Lung (tissue), 12 donors: ENCODE data around the gene PLET1. TPM values are rescaled to one million over a fixed set of nuclear protein-coding genes. Genes with fewer than 3 reads are reported as not detected.

ENCODE experiments used
- ATAC-seq: fragments of 200-7000 bp; cut with Tn5 transposase; one replicate; pipeline ENCODE4 v1.9.1; 2020; ENCODE audit warnings: moderate number of reproducible peaks; ENCODE audit not compliant: insufficient read depth, low FRiP score
- DNase-seq, 3 donors: peaks; one replicate each; pipeline ENCODE4 v3.0.0-alpha.2; 2013 to 2017
- H3K27ac ChIP-seq, 2 donors: one replicate each; pipeline ENCODE4 v1.5.1; 2013; ENCODE audit warnings: mild to moderate bottlenecking in 2 of 2, moderate library complexity in 2 of 2, control low read depth in 1 of 2, inconsistent platforms in 1 of 2, low read depth in 1 of 2, low read length in 1 of 2
- H3K27me3 ChIP-seq, 3 donors: one replicate each; pipeline ENCODE4 v1.5.1; 2013; ENCODE audit warnings: low read length in 2 of 3; ENCODE audit not compliant: control insufficient read depth in 3 of 3, insufficient read depth in 3 of 3
- H3K36me3 ChIP-seq, 4 donors: one replicate each; pipeline ENCODE4 v1.5.1; 2013; ENCODE audit warnings: low read length in 4 of 4, mild to moderate bottlenecking in 1 of 4, moderate library complexity in 1 of 4; ENCODE audit not compliant: control insufficient read depth in 4 of 4, insufficient read depth in 4 of 4
- H3K4me1 ChIP-seq, 5 donors: one replicate each; pipeline ENCODE4 v1.5.1; 2013; ENCODE audit warnings: low read length in 5 of 5, mild to moderate bottlenecking in 2 of 5, moderate library complexity in 1 of 5; ENCODE audit not compliant: control insufficient read depth in 5 of 5, insufficient read depth in 5 of 5
- H3K4me3 ChIP-seq: one replicate; pipeline ENCODE4 v1.5.1; 2013; ENCODE audit warnings: mild to moderate bottlenecking, control low read depth, moderate library complexity
- H3K9ac ChIP-seq, 2 donors: one replicate each; pipeline ENCODE4 v1.5.1; 2013; ENCODE audit warnings: low read length in 2 of 2, control low read depth in 1 of 2; ENCODE audit not compliant: insufficient read depth in 1 of 2
- H3K9me3 ChIP-seq, 4 donors: one replicate each; pipeline ENCODE4 v1.5.1; 2013; ENCODE audit warnings: low read length in 3 of 4, mild to moderate bottlenecking in 1 of 4, moderate library complexity in 1 of 4; ENCODE audit not compliant: control insufficient read depth in 4 of 4, insufficient read depth in 3 of 4
- CTCF ChIP-seq: IDR thresholded peaks from 2 replicates; pipeline ENCODE4 v1.5.1; 2012; ENCODE audit warnings: mild to moderate bottlenecking; ENCODE audit errors: control extremely low read depth, extremely low read depth
- WGBS, 2 donors: extraction: QIAGEN DNeasy Blood & Tissue Kit; methylation state at CpG; one replicate each; pipeline ENCODE4 v1.1.7; 2013; 5-methylcytosine and 5-hydroxymethylcytosine counted together
- polyA plus RNA-seq, 2 donors: library from polyadenylated mRNA; stranded (reverse); fragments of 200-250 nt; gene quantifications; one replicate each; pipeline ENCODE4 v1.2.1, GENCODE V29; 2013
- total RNA-seq, 2 donors: library from RNA; depleted of rRNA in 1 of 2; stranded (reverse); fragments of >200 nt in 1 of 2; gene quantifications; one replicate each; pipeline ENCODE4 v1.2.1, GENCODE V29; 2014 to 2021
- donor health status: control.
- donor health status: control.
- donor health status: Bipolar disorder and iron deficiency.
- donor health status: healthy.
- donor health status: DM: yes; HTN: yes; CAD: no.

PLET1 gene
- total and polyA plus RNA-seq, 4 donors: not detected

GRCh38 chr11:112306230-112306629 is 45.6 kb upstream of the PLET1 start:
- H3K4me3 ChIP-seq: no peak overlapping the region
- H3K27ac ChIP-seq: no peak overlapping the region
- no peak overlapping the region for H3K9ac ChIP-seq
- H3K27me3 ChIP-seq: peaks cover 0 to 5% (median 0%) of the 10 kb centered on the region in 3 donors
- no peaks in the 10 kb centered on the region for H3K36me3 ChIP-seq
- DNase-seq (no peak), ATAC-seq (no peak)
- whole genome bisulfite sequencing, 2 donors: 82 to 96% methylated on average over 1 of the region's 1 CpG
- no peaks in the 10 kb centered on the region for H3K9me3 ChIP-seq
- TF ChIP-seq CTCF: no peak
- H3K4me1 ChIP-seq: no peaks in the 10 kb centered on the region

DNA sequence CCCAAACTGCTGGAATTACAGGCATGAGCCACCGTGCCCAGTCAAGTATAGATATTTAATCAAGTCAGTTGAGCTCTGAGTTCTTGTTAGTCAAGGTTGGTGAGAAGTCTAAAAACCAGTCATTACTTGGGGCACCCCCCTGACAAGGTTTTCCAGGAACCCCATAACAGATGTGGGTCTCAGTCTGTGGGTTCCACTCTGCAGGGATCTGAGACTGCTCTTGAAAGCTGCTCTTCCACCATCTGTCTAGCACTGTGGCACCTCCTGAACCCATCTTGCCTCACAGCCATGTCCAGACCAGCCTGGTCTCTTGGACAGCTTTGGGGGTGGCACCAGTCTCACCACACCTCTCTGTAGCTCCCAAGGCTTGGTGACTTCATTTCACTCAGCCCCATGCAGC is 44.3 kb upstream of the PLET1 start:
- H3K4me3 ChIP-seq: no peak overlapping the region
- no peak for ATAC-seq
- 89 to 94% methylated on average over 1 of the region's 1 CpG for WGBS, 2 donors

DNA sequence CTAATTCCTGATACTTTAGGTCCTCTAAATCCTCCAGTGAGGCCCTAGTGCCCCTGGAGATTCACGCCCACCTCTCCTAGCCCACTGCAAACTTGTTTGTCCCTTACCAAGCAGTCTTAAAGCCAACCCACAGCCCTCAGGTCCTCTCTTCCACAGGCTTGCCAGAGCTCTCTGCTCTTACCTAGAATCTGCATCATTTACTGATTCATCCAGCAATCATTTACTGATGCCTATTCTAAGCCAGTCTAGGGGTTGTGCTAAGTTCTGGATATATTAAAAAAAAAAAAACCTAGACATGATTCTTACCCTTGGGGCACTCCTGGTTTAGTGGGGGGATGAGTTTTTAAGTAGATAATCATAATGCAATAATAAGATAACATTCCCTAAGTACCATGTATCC is 43.0 kb upstream of the PLET1 start:
- Histone ChIP-seq H3K36me3 (no peaks in the 10 kb centered on the region), H3K4me3 (no peak overlapping the region), H3K9me3 (no peaks in the 10 kb centered on the region), H3K27me3 (peaks cover 0 to 5% (median 0%) of the 10 kb centered on the region in 3 donors), H3K4me1 (no peaks in the 10 kb centered on the region), H3K27ac (no peak overlapping the region), H3K9ac (no peak overlapping the region)
- 91 to 100% methylated on average over 1 of the region's 1 CpG for WGBS, 2 donors
- no peak for ATAC-seq
- DNase-seq: no peak
- TF ChIP-seq CTCF: no peak

More for the DNA sequence above, 44.3 kb upstream of the PLET1 start:
- no peak for TF ChIP-seq CTCF
- H3K36me3 ChIP-seq: no peaks in the 10 kb centered on the region
- no peaks in the 10 kb centered on the region for H3K4me1 ChIP-seq
- no peak overlapping the region for H3K27ac ChIP-seq
- H3K9ac ChIP-seq: no peak overlapping the region
- no peak for DNase-seq
- H3K9me3 ChIP-seq: no peaks in the 10 kb centered on the region
- peaks cover 0 to 5% (median 0%) of the 10 kb centered on the region in 3 donors for H3K27me3 ChIP-seq

DNA sequence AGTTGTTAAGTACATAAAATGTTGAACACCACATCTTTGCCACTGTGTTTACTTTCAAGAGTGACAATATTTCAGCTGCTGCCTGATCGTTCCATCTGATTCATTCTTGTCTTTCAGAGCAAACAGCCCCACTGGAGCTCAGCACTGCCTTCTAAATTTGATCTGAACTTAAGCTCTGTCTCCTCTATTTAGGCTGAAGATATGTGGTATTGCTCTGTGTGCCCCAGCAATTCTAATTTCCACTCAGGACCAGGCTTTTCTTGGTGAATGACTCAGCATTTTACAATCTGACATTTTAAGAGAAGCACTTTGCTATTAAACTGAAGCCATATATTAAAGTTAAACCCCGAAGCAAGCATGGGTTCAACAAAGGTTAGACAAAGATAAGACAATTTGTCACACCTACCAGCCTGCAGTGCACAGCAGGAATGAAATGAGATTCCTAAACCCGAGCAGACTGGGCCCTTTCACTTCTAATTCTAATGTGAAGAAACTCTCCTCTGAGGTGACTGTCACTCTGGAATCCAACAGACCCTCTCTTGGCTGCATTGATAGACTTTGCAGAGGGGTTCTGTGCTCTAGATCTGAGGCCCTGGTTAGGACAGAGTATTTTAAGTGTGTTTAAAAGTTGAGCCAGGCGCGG is 41.7 kb upstream of the PLET1 start:
- Histone ChIP-seq H3K36me3 (no peaks in the 10 kb centered on the region), H3K27me3 (peaks cover 0 to under 1% (median 0%) of the 10 kb centered on the region in 3 donors), H3K4me3 (no peak overlapping the region), H3K27ac (peak overlapping the region in 1 of 2 donors; percentile 37), H3K9ac (no peak overlapping the region), H3K9me3 (no peaks in the 10 kb centered on the region), H3K4me1 (no peaks in the 10 kb centered on the region)
- 52 to 57% methylated on average over 5 of the region's 5 CpGs for WGBS, 2 donors
- no peak for DNase-seq
- TF ChIP-seq CTCF: no peak
- no peak for ATAC-seq
